Measurements from ENCODE around the gene TRIM7. TPM values are rescaled to one million over a fixed set of nuclear protein-coding genes. Genes with fewer than 3 reads are reported as not detected.

The TRIM7 gene
- total and polyA plus RNA-seq, 2 of the 4 experiments (the other 2 are of a cell fraction), result 0.54 to 1.0 TPM

GRCh38 chr5:181212080-181212479, 7.1 kb upstream of the TRIM7 start:
- dilution Hi-C loops (cut with HindIII; ENCODE audit: low sequenced_read_pairs, unreplicated experiment) (no loop called here), in situ Hi-C loops (cut with MboI; ENCODE audit: low sequenced_read_pairs) (no loop called here), intact Hi-C loops (cut with micrococcal nuclease) (no loop called here)
- no peaks in the 10 kb centered on the region for H3K79me1 ChIP-seq (ENCODE audit: low read depth in 1 of 2, low read length in 2 of 2)
- no peak overlapping the region for H2AK9ac ChIP-seq (replicated peaks; ENCODE audit: low read depth, low read length, poor library complexity)
- no peaks in the 10 kb centered on the region; the same call in 1 of the 2 replicates for H3K27me3 ChIP-seq (ENCODE audit: control insufficient read depth, insufficient read depth, low read length)
- no peak overlapping the region for H2BK15ac ChIP-seq (ENCODE audit: low read depth, low read length)
- H3K9me1 ChIP-seq (ENCODE audit: insufficient read depth, low read length), result 0 out of 2 replicates have a peak, but pooled peaks cover 6% of the 10 kb centered on the region
- no peak overlapping the region for H3K14ac ChIP-seq (replicated peaks; ENCODE audit: low read depth, low read length)
- H2AK5ac ChIP-seq (ENCODE audit: low read depth, low read length), result no peak overlapping the region
- H3K23ac ChIP-seq (ENCODE audit: low read depth, low read length), result no peak overlapping the region
- no peak overlapping the region for H3K4ac ChIP-seq (ENCODE audit: low read depth, low read length)
- no peak overlapping the region for H3K18ac ChIP-seq (ENCODE audit: low read depth, low read length)
- H3K4me3 ChIP-seq (ENCODE audit: insufficient read depth, low read depth, low read length), result no peak overlapping the region
- no peak overlapping the region for H4K91ac ChIP-seq (ENCODE audit: insufficient read depth, low read depth, low read length)
- no peak overlapping the region for H2BK20ac ChIP-seq (ENCODE audit: low read depth, low read length)
- no peak overlapping the region for H2AFZ ChIP-seq (replicated peaks; ENCODE audit: low read length, poor library complexity)
- no peak overlapping the region for H4K8ac ChIP-seq (ENCODE audit: low read depth in 2 of 2, low read length in 2 of 2)
- no peaks in the 10 kb centered on the region for H3K9me3 ChIP-seq (ENCODE audit: control insufficient read depth, insufficient read depth, low read length)
- 0 out of 2 replicates have a peak, but pooled peaks cover 2% of the 10 kb centered on the region for H3K4me1 ChIP-seq (ENCODE audit: control insufficient read depth, insufficient read depth, low read length)
- DNase-seq (no peak), ATAC-seq (ENCODE audit: low read depth) (no peak)
- WGBS, 2 experiments (ENCODE audit: extremely low coverage in 2 of 2, insufficient read length in 1 of 2), result 70% methylated on average over 2 of the region's 6 CpGs; no CpG with 5 or more reads in 1 of the 2 experiments
- no peak overlapping the region for H4K5ac ChIP-seq (ENCODE audit: low read depth, low read length)
- no peaks in the 10 kb centered on the region for H4K20me1 ChIP-seq (ENCODE audit: insufficient read depth, low read length)
- CTCF ChIA-PET, result no interaction called here
- no TSS peak for BruUV-seq (replicated peaks)
- no peak overlapping the region for H2BK120ac ChIP-seq (ENCODE audit: low read depth, low read length)
- H2BK5ac ChIP-seq (ENCODE audit: low read depth, low read length, poor library complexity, severe bottlenecking), result no peak overlapping the region
- no peak for TF ChIP-seq CHD1 (IDR thresholded peaks at IDR 0.05; ENCODE audit: low read depth, low read length)
- TF ChIP-seq MAFK (IDR thresholded peaks at IDR 0.05; ENCODE audit: low read depth, low read length), result no peak
- no peak for TF ChIP-seq CTCF (conservative IDR thresholded peaks at IDR 0.05; ENCODE audit: low read depth, low read length)
- TF ChIP-seq NFE2L2 (IDR thresholded peaks at IDR 0.05; ENCODE audit: low read depth, low read length), result no peak
- TF ChIP-seq USF2 (IDR thresholded peaks at IDR 0.05; ENCODE audit: low read depth, low read length), result no peak
- TF ChIP-seq RCOR1 (IDR thresholded peaks at IDR 0.05; ENCODE audit: insufficient replicate concordance, low read length), result no peak
- no peak for TF ChIP-seq BHLHE40 (IDR thresholded peaks at IDR 0.05; ENCODE audit: low read depth, low read length)
- TF ChIP-seq CEBPB (IDR thresholded peaks at IDR 0.05; ENCODE audit: low read depth, low read length), result no peak
- no peak for TF ChIP-seq RFX5 (IDR thresholded peaks at IDR 0.05; ENCODE audit: low read depth, low read length)
- no peak for TF ChIP-seq MXI1 (IDR thresholded peaks at IDR 0.05; ENCODE audit: borderline replicate concordance, low read depth, low read length)
- TF ChIP-seq POLR2A (IDR thresholded peaks at IDR 0.05; ENCODE audit: low read depth, low read length), result no peak
- TF ChIP-seq RAD21 (IDR thresholded peaks at IDR 0.05; ENCODE audit: low read length), result no peak
- TF ChIP-seq MAZ (IDR thresholded peaks at IDR 0.05; ENCODE audit: borderline replicate concordance, low read depth, low read length), result no peak
- POLR2A ChIA-PET (ENCODE audit: unreplicated experiment), result no interaction called here
- no peaks in the 10 kb centered on the region for H3K36me3 ChIP-seq (ENCODE audit: control insufficient read depth, insufficient read depth, low read length)
- H3K4me2 ChIP-seq (ENCODE audit: low read depth, low read length), result no peak overlapping the region
- no peak overlapping the region for H3K56ac ChIP-seq (ENCODE audit: extremely low read depth, insufficient read depth, low read length)
- no peak overlapping the region for H3K9ac ChIP-seq (ENCODE audit: low read depth, low read length)
- H3K27ac ChIP-seq (ENCODE audit: insufficient read depth, low read length), result no peak overlapping the region

Measured in IMR-90 (cell line).